GM21526 (cell line): ENCODE results near the gene VWA5A.
"Not testable (repeated sequence)": the region's sequence is repeated elsewhere in the genome, so short reads cannot be mapped to it uniquely, and the experiment has no call there.

Source experiments
- ATAC-seq: cut with Tn5 transposase; IDR thresholded peaks from one replicate; pipeline ENCODE4 v1.9.1; 2021; ENCODE audit warnings: moderate library complexity; ENCODE audit not compliant: unreplicated experiment, low FRiP score

Gene VWA5A

GRCh38 chr11:124085997-124086846 lies 29.0 kb upstream of the VWA5A start:
- no peak for ATAC-seq

- no peak for ATAC-seq
Observed at GRCh38 chr11:124090996-124091395, 24.3 kb upstream of the VWA5A start.

GRCh38 chr11:124093330-124093729 lies 21.9 kb upstream of the VWA5A start:
- ATAC-seq, result no peak

- ATAC-seq, result no peak
Observed at GRCh38 chr11:124094731-124095130, 20.5 kb upstream of the VWA5A start.

GRCh38 chr11:124096364-124096763 lies 18.9 kb upstream of the VWA5A start:
- no peak for ATAC-seq

GRCh38 chr11:124098141-124098540 lies 17.1 kb upstream of the VWA5A start:
- no peak for ATAC-seq

- no peak for ATAC-seq
Observed at GRCh38 chr11:124101737-124102136, 13.5 kb upstream of the VWA5A start.

- ATAC-seq, result no peak
Observed at GRCh38 chr11:124108156-124108555, 7.1 kb upstream of the VWA5A start.

GRCh38 chr11:124109377-124109776 lies 5.9 kb upstream of the VWA5A start:
- peak; percentile 72 for ATAC-seq

GRCh38 chr11:124110201-124110600 lies 5.0 kb upstream of the VWA5A start:
- ATAC-seq, result no peak

GRCh38 chr11:124113890-124114289 lies 1.4 kb upstream of the VWA5A start:
- ATAC-seq, result no peak

GRCh38 chr11:124115782-124116616 lies 749 bp downstream of the VWA5A start:
- ATAC-seq, result peak; percentile 32

GRCh38 chr11:124119103-124119502 lies 3.9 kb downstream of the VWA5A start:
- ATAC-seq, result no peak

- ATAC-seq, result no peak
Observed at GRCh38 chr11:124120891-124121290, 5.6 kb downstream of the VWA5A start.

GRCh38 chr11:124122123-124122522 lies 6.9 kb downstream of the VWA5A start:
- ATAC-seq, result no peak

GRCh38 chr11:124123622-124124021 lies 8.4 kb downstream of the VWA5A start:
- no peak for ATAC-seq

- not testable (repeated sequence) for ATAC-seq
Observed at GRCh38 chr11:124127134-124127533, 11.9 kb downstream of the VWA5A start.

- no peak for ATAC-seq
Observed at GRCh38 chr11:124143034-124143433, 27.8 kb downstream of the VWA5A start.

- ATAC-seq, result no peak
Observed at GRCh38 chr11:124147951-124148350, 32.7 kb downstream of the VWA5A start.

- no peak for ATAC-seq
Observed at GRCh38 chr11:124150684-124151083, 35.4 kb downstream of the VWA5A start.

GRCh38 chr11:124152770-124153407 lies 37.6 kb downstream of the VWA5A start:
- ATAC-seq, result no peak
